GM21529 (cell line): Measurements from ENCODE around the gene CRB2.
"Not testable (repeated sequence)": the region's sequence is repeated elsewhere in the genome, so short reads cannot be mapped to it uniquely, and the experiment has no call there.

ENCODE experiments used
- ATAC-seq: cut with Tn5 transposase; IDR thresholded peaks from one replicate; pipeline ENCODE4 v1.9.1; 2021; ENCODE audit not compliant: unreplicated experiment

CRB2 gene

GRCh38 chr9:123378956-123379660, 23.1 kb downstream of the CRB2 start:
- ATAC-seq: no peak

- no peak for ATAC-seq
These were observed 25.1 kb downstream of the CRB2 start for GRCh38 chr9:123380852-123381705.

- ATAC-seq: no peak
These were observed 26.9 kb downstream of the CRB2 start for GRCh38 chr9:123382653-123383511.

GRCh38 chr9:123383512-123384170, 27.6 kb downstream of the CRB2 start:
- ATAC-seq: no peak

- no peak for ATAC-seq
These were observed 31.7 kb downstream of the CRB2 start for GRCh38 chr9:123387686-123388085.

- no peak for ATAC-seq
These were observed 33.1 kb downstream of the CRB2 start for GRCh38 chr9:123389070-123389469.

GRCh38 chr9:123389698-123390097, 33.7 kb downstream of the CRB2 start:
- no peak for ATAC-seq

GRCh38 chr9:123390337-123391135, 34.5 kb downstream of the CRB2 start:
- no peak for ATAC-seq

- no peak for ATAC-seq
These were observed 35.2 kb downstream of the CRB2 start for GRCh38 chr9:123391233-123391632.

- no peak for ATAC-seq
These were observed 35.9 kb downstream of the CRB2 start for GRCh38 chr9:123391946-123392345.

- ATAC-seq: no peak
These were observed 36.8 kb downstream of the CRB2 start for GRCh38 chr9:123392802-123393201.

GRCh38 chr9:123394291-123395235, 38.6 kb downstream of the CRB2 start:
- ATAC-seq: no peak

GRCh38 chr9:123395276-123395688, 39.3 kb downstream of the CRB2 start:
- no peak for ATAC-seq

- ATAC-seq: no peak
These were observed 39.9 kb downstream of the CRB2 start for GRCh38 chr9:123395689-123396511.

GRCh38 chr9:123397975-123398374, 42.0 kb downstream of the CRB2 start:
- no peak for ATAC-seq

GRCh38 chr9:123398938-123399337, 42.9 kb downstream of the CRB2 start:
- not testable (repeated sequence) for ATAC-seq

- ATAC-seq: no peak
These were observed 43.9 kb downstream of the CRB2 start for GRCh38 chr9:123399803-123400378.
